ENCODE data around the gene CAPN8.

The CAPN8 gene

GRCh38 chr1:223708651-223709268 lies 43.3 kb upstream of the CAPN8 start:
- Histone ChIP-seq H2BK120ac (ENCODE audit: low read depth, low read length) (peak overlapping the region; percentile 71), H3K79me1 (replicated peaks; ENCODE audit: low read length, poor library complexity, severe bottlenecking) (peaks cover 5% of the 10 kb centered on the region), H3K36me3 (ENCODE audit: control insufficient read depth in 1 of 2, insufficient read depth in 2 of 2, low read depth in 1 of 2, low read length in 2 of 2) (no peaks in the 10 kb centered on the region), H3K4me2 (ENCODE audit: low read length, poor library complexity, severe bottlenecking) (no peak overlapping the region), H3K18ac (ENCODE audit: low read depth in 1 of 2, low read length in 2 of 2) (peak overlapping the region in 1 of 2 experiments; percentile 19), H3K27ac (ENCODE audit: low read length, poor library complexity, severe bottlenecking) (peak overlapping the region; percentile 100), H3K9ac (ENCODE audit: low read length) (peak overlapping the region; percentile 61), H3K4me3 (ENCODE audit: insufficient read depth in 1 of 2, low read depth in 1 of 2, low read length in 2 of 2) (no peak overlapping the region), H2BK5ac (ENCODE audit: low read depth, low read length, poor library complexity, severe bottlenecking) (no peak overlapping the region), H3K23ac (ENCODE audit: low read length in 2 of 2) (no peak overlapping the region), H4K91ac (ENCODE audit: low read length) (peak overlapping the region; percentile 31), H3K9me3 (ENCODE audit: control insufficient read depth, low read length) (no peaks in the 10 kb centered on the region), H2BK12ac (ENCODE audit: low read length in 2 of 2) (peak overlapping the region; percentile 75 to 93), H3K4ac (ENCODE audit: low read depth in 1 of 2, low read length in 2 of 2) (peak overlapping the region in 1 of 2 experiments; percentile 65), H3K4me1 (ENCODE audit: control insufficient read depth, insufficient read depth, low read depth, low read length) (peaks cover 33% of the 10 kb centered on the region), H3K14ac (ENCODE audit: low read length in 2 of 2) (peak overlapping the region in 1 of 2 experiments; percentile 18), H4K8ac (ENCODE audit: low read length) (peak overlapping the region; percentile 67), H2AK5ac (ENCODE audit: low read length, severe bottlenecking) (peak overlapping the region; percentile 89), H2AFZ (ENCODE audit: low read depth, low read length) (no peak overlapping the region), H2BK15ac (ENCODE audit: low read depth, poor library complexity, severe bottlenecking) (no peak overlapping the region), H3K27me3 (ENCODE audit: control insufficient read depth in 1 of 2, insufficient read depth in 1 of 2, low read length in 2 of 2) (no peaks in the 10 kb centered on the region)
- DNase-seq: no peak
- 96% methylated on average over 3 of the region's 3 CpGs for WGBS

- Histone ChIP-seq H3K4me2 (ENCODE audit: low read length, poor library complexity, severe bottlenecking) (no peak overlapping the region), H3K36me3 (ENCODE audit: control insufficient read depth in 1 of 2, insufficient read depth in 2 of 2, low read depth in 1 of 2, low read length in 2 of 2) (no peaks in the 10 kb centered on the region), H2BK15ac (ENCODE audit: low read depth, poor library complexity, severe bottlenecking) (peak overlapping the region; percentile 86), H3K27ac (ENCODE audit: low read length, poor library complexity, severe bottlenecking) (peak overlapping the region; percentile 100), H3K4me3 (ENCODE audit: insufficient read depth in 1 of 2, low read depth in 1 of 2, low read length in 2 of 2) (peak overlapping the region in 1 of 2 experiments; percentile 50), H3K4ac (ENCODE audit: low read depth in 1 of 2, low read length in 2 of 2) (peak overlapping the region; percentile 15 to 82), H3K18ac (ENCODE audit: low read depth in 1 of 2, low read length in 2 of 2) (peak overlapping the region; percentile 93 to 97), H3K27me3 (ENCODE audit: control insufficient read depth in 1 of 2, insufficient read depth in 1 of 2, low read length in 2 of 2) (no peaks in the 10 kb centered on the region), H2AFZ (ENCODE audit: low read depth, low read length) (no peak overlapping the region), H2BK120ac (ENCODE audit: low read depth, low read length) (peak overlapping the region; percentile 56), H2BK5ac (ENCODE audit: low read depth, low read length, poor library complexity, severe bottlenecking) (peak overlapping the region; percentile 96), H3K79me1 (replicated peaks; ENCODE audit: low read length, poor library complexity, severe bottlenecking) (peaks cover 5% of the 10 kb centered on the region), H3K14ac (ENCODE audit: low read length in 2 of 2) (peak overlapping the region in 1 of 2 experiments; percentile 77), H3K9ac (ENCODE audit: low read length) (peak overlapping the region; percentile 83), H2BK12ac (ENCODE audit: low read length in 2 of 2) (peak overlapping the region; percentile 96 to 99), H4K8ac (ENCODE audit: low read length) (peak overlapping the region; percentile 99), H3K23ac (ENCODE audit: low read length in 2 of 2) (no peak overlapping the region), H3K9me3 (ENCODE audit: control insufficient read depth, low read length) (no peaks in the 10 kb centered on the region), H3K4me1 (ENCODE audit: control insufficient read depth, insufficient read depth, low read depth, low read length) (peaks cover 37% of the 10 kb centered on the region), H2AK5ac (ENCODE audit: low read length, severe bottlenecking) (peak overlapping the region; percentile 99), H4K91ac (ENCODE audit: low read length) (peak overlapping the region; percentile 64)
- no peak for DNase-seq
- WGBS: 71% methylated on average over 5 of the region's 5 CpGs
Measured at GRCh38 chr1:223708001-223708359, 42.5 kb upstream of the CAPN8 start.

- Histone ChIP-seq H2AFZ (ENCODE audit: low read depth, low read length) (no peak overlapping the region), H2BK15ac (ENCODE audit: low read depth, poor library complexity, severe bottlenecking) (peak overlapping the region; percentile 86), H3K18ac (ENCODE audit: low read depth in 1 of 2, low read length in 2 of 2) (peak overlapping the region; percentile 93 to 97), H3K4me1 (ENCODE audit: control insufficient read depth, insufficient read depth, low read depth, low read length) (peaks cover 39% of the 10 kb centered on the region), H2BK12ac (ENCODE audit: low read length in 2 of 2) (peak overlapping the region; percentile 82 to 99), H3K27ac (ENCODE audit: low read length, poor library complexity, severe bottlenecking) (peak overlapping the region; percentile 100), H3K27me3 (ENCODE audit: control insufficient read depth in 1 of 2, insufficient read depth in 1 of 2, low read length in 2 of 2) (no peaks in the 10 kb centered on the region), H3K4ac (ENCODE audit: low read depth in 1 of 2, low read length in 2 of 2) (peak overlapping the region; percentile 93 to 99), H3K79me1 (replicated peaks; ENCODE audit: low read length, poor library complexity, severe bottlenecking) (peaks cover 5% of the 10 kb centered on the region), H2BK5ac (ENCODE audit: low read depth, low read length, poor library complexity, severe bottlenecking) (peak overlapping the region; percentile 96), H4K8ac (ENCODE audit: low read length) (peak overlapping the region; percentile 99), H3K36me3 (ENCODE audit: control insufficient read depth in 1 of 2, insufficient read depth in 2 of 2, low read depth in 1 of 2, low read length in 2 of 2) (no peaks in the 10 kb centered on the region), H3K23ac (ENCODE audit: low read length in 2 of 2) (peak overlapping the region in 1 of 2 experiments; percentile 72), H4K91ac (ENCODE audit: low read length) (peak overlapping the region; percentile 98), H3K4me2 (ENCODE audit: low read length, poor library complexity, severe bottlenecking) (peak overlapping the region; percentile 31), H3K9me3 (ENCODE audit: control insufficient read depth, low read length) (no peaks in the 10 kb centered on the region), H3K9ac (ENCODE audit: low read length) (peak overlapping the region; percentile 83), H3K4me3 (ENCODE audit: insufficient read depth in 1 of 2, low read depth in 1 of 2, low read length in 2 of 2) (peak overlapping the region in 1 of 2 experiments; percentile 50), H2BK120ac (ENCODE audit: low read depth, low read length) (peak overlapping the region; percentile 56), H2AK5ac (ENCODE audit: low read length, severe bottlenecking) (peak overlapping the region; percentile 99), H3K14ac (ENCODE audit: low read length in 2 of 2) (peak overlapping the region in 1 of 2 experiments; percentile 92)
- 10% methylated on average over 6 of the region's 6 CpGs for WGBS
- peak; percentile 100 for DNase-seq
Measured at GRCh38 chr1:223707256-223708000, 41.9 kb upstream of the CAPN8 start.

Measured in mesenchymal stem cell (in vitro differentiated cells and primary cell).